Non-pigmented ciliary epithelial cell (primary cell): Measurements from ENCODE around the gene DUS1L.
"Not testable (repeated sequence)": the region's sequence is repeated elsewhere in the genome, so short reads cannot be mapped to it uniquely, and the experiment has no call there.

ENCODE experiments used
- DNase-seq: peaks from one replicate; pipeline ENCODE4 v3.0.0-alpha.2; 2010; ENCODE audit warnings: low read depth

The DUS1L gene

GRCh38 chr17:82039695-82040299 lies 25.8 kb downstream of the DUS1L start:
- no peak for DNase-seq

GRCh38 chr17:82038796-82039409 lies 26.7 kb downstream of the DUS1L start:
- DNase-seq: not testable (repeated sequence)

GRCh38 chr17:82037889-82038195 lies 27.8 kb downstream of the DUS1L start:
- DNase-seq: no peak

- peak; percentile 61 for DNase-seq
These were observed 28.3 kb downstream of the DUS1L start, which contains the start of gene DCXR for GRCh38 chr17:82037092-82037888. TSS of gene DCXR (minus strand) at chr17:82037697. CDS start at chr17:82037682, 15 bp downstream.

GRCh38 chr17:82036634-82037091 lies 28.9 kb downstream of the DUS1L start:
- no peak for DNase-seq

GRCh38 chr17:82035956-82036633 lies 29.5 kb downstream of the DUS1L start:
- DNase-seq: no peak

GRCh38 chr17:82035488-82035887 lies 30.1 kb downstream of the DUS1L start:
- no peak for DNase-seq

GRCh38 chr17:82034371-82035011 lies 31.1 kb downstream of the DUS1L start:
- no peak for DNase-seq

- no peak for DNase-seq
These were observed 32.1 kb downstream of the DUS1L start for GRCh38 chr17:82033359-82034085.

GRCh38 chr17:82031885-82032627 lies 33.5 kb downstream of the DUS1L start:
- DNase-seq: no peak

GRCh38 chr17:82031303-82031884 lies 34.2 kb downstream of the DUS1L start, which contains the start of gene RAC3:
TSS of gene RAC3 (plus strand) at chr17:82031678. CDS start at chr17:82031762, 84 bp downstream.
- DNase-seq: no peak

- DNase-seq: peak; percentile 38
These were observed 34.9 kb downstream of the DUS1L start for GRCh38 chr17:82030470-82031302.

GRCh38 chr17:82029990-82030469 lies 35.6 kb downstream of the DUS1L start:
- DNase-seq: no peak

GRCh38 chr17:82029391-82029790 lies 36.2 kb downstream of the DUS1L start:
- no peak for DNase-seq

- no peak for DNase-seq
These were observed 36.6 kb downstream of the DUS1L start for GRCh38 chr17:82028966-82029365.

GRCh38 chr17:82028246-82028645 lies 37.4 kb downstream of the DUS1L start:
- no peak for DNase-seq

- no peak for DNase-seq
These were observed 40.0 kb downstream of the DUS1L start for GRCh38 chr17:82025401-82026107.

GRCh38 chr17:82024859-82025258 lies 40.7 kb downstream of the DUS1L start:
- DNase-seq: no peak
